GM18520 (cell line): ENCODE measurements around the gene MYO10.

ENCODE experiments used
- ATAC-seq: cut with Tn5 transposase; IDR thresholded peaks from one replicate; pipeline ENCODE4 v1.9.1; 2021; ENCODE audit not compliant: unreplicated experiment

Gene MYO10

GRCh38 chr5:16826379-16827125 is 109.5 kb downstream of the MYO10 start:
- ATAC-seq: no peak

GRCh38 chr5:16819522-16820167 is 116.4 kb downstream of the MYO10 start:
- no peak for ATAC-seq

GRCh38 chr5:16815432-16815831 is 120.7 kb downstream of the MYO10 start:
- no peak for ATAC-seq

GRCh38 chr5:16812911-16813310 is 123.2 kb downstream of the MYO10 start:
- no peak for ATAC-seq

- no peak for ATAC-seq
Observed at GRCh38 chr5:16812448-16812847, 123.6 kb downstream of the MYO10 start.

GRCh38 chr5:16810208-16810854 is 125.8 kb downstream of the MYO10 start:
- no peak for ATAC-seq

GRCh38 chr5:16809395-16810207 is 126.5 kb downstream of the MYO10 start:
- no peak for ATAC-seq

GRCh38 chr5:16809010-16809394 is 127.1 kb downstream of the MYO10 start:
- ATAC-seq: no peak

- ATAC-seq: no peak
Observed at GRCh38 chr5:16808021-16808420, 128.1 kb downstream of the MYO10 start.

GRCh38 chr5:16807547-16807864 is 128.6 kb downstream of the MYO10 start:
- no peak for ATAC-seq

GRCh38 chr5:16806711-16807546 is 129.2 kb downstream of the MYO10 start:
- ATAC-seq: no peak

GRCh38 chr5:16805486-16805885 is 130.6 kb downstream of the MYO10 start:
- ATAC-seq: no peak

GRCh38 chr5:16803831-16804230 is 132.3 kb downstream of the MYO10 start:
- ATAC-seq: no peak

- no peak for ATAC-seq
Observed at GRCh38 chr5:16800477-16800876, 135.6 kb downstream of the MYO10 start.

GRCh38 chr5:16799796-16800195 is 136.3 kb downstream of the MYO10 start:
- no peak for ATAC-seq

- ATAC-seq: no peak
Observed at GRCh38 chr5:16797951-16798350, 138.1 kb downstream of the MYO10 start.

GRCh38 chr5:16794269-16794913 is 141.7 kb downstream of the MYO10 start:
- ATAC-seq: no peak

- no peak for ATAC-seq
Observed at GRCh38 chr5:16792598-16793275, 143.4 kb downstream of the MYO10 start.

GRCh38 chr5:16791904-16792597 is 144.0 kb downstream of the MYO10 start:
- ATAC-seq: no peak
